K562 (cell line): ENCODE results near the gene NRCAM. TPM values are rescaled to one million over a fixed set of nuclear protein-coding genes. Genes with fewer than 3 reads are reported as not detected.

ENCODE experiments used
- C11orf30 ChIP-seq: fragments of 450-650 bp; IDR thresholded peaks from 2 replicates; pipeline ENCODE4 v1.6.1; 2016; ENCODE audit warnings: low read depth, mild to moderate bottlenecking
- CHD2 ChIP-seq: IDR thresholded peaks from 2 replicates; pipeline ENCODE4 v1.6.1; 2011; ENCODE audit warnings: low read depth, low read length
- HINFP ChIP-seq: fragments of 450-650 bp; conservative IDR thresholded peaks from 2 replicates; pipeline ENCODE4 v1.6.1; 2016; ENCODE audit warnings: missing genetic modification characterization, low read depth, mild to moderate bottlenecking, control low read depth, missing compliant biosample characterization
- MTA3 ChIP-seq: fragments of 450-650 bp; formaldehyde crosslinking; IDR thresholded peaks from 2 replicates; pipeline ENCODE4 v1.6.1; 2017; ENCODE audit warnings: mild to moderate bottlenecking, borderline replicate concordance
- SOX6 ChIP-seq: fragments of 450-650 bp; IDR thresholded peaks from 2 replicates; pipeline ENCODE4 v1.6.1; 2014; ENCODE audit warnings: mild to moderate bottlenecking
- ZBTB9 ChIP-seq: fragments of 450-650 bp; formaldehyde crosslinking; IDR thresholded peaks from 2 replicates; pipeline ENCODE4 v1.4.0; 2020; ENCODE audit warnings: mild to moderate bottlenecking, moderate library complexity
- ZNF121 ChIP-seq: sonication (generic); formaldehyde crosslinking; conservative IDR thresholded peaks from 2 replicates; pipeline ENCODE4 v1.8.0; 2022; ENCODE audit warnings: missing genetic modification reagents
- ZNF24 ChIP-seq: fragments of 450-650 bp; IDR thresholded peaks from 2 replicates; pipeline ENCODE4 v1.6.1; 2016
- polyA plus RNA-seq, 8 experiments: library from polyadenylated mRNA; depleted of rRNA in 4 of 8; stranded (reverse) in 5 of 8; unstranded in 3 of 8; fragments of >200 nt; fragmentation: Nextera tagmentation in 2 of 8; fragmentation: Illumina TruSeq in 1 of 8; extraction: Ambion mirVana in 2 of 8; extraction: Trizol in 1 of 8; gene quantifications; 2 replicates each; pipeline versions ENCODE4 v1.2.1 to v1.2.3, GENCODE V29; 2011 to 2014; ENCODE audit warnings: inconsistent platforms in 1 of 8, missing spikeins in 1 of 8
- total RNA-seq, 7 experiments: library from RNA; depleted of rRNA in 6 of 7; stranded (reverse); fragments of >200 nt in 6 of 7; fragmentation: Illumina TruSeq in 2 of 7; extraction: Trizol in 2 of 7; gene quantifications; 2 replicates each; pipeline versions ENCODE4 v1.2.1 to v1.2.3, GENCODE V29; 2011 to 2021; ENCODE audit warnings: low replicate concordance in 1 of 7
- TF ChIP-seq, protein P1 (sequence below): fragments of 250-450 bp; sonication (Bioruptor Pico); IDR thresholded peaks from 2 replicates; pipeline ENCODE4 v1.5.0; 2021; ENCODE audit warnings: mild to moderate bottlenecking, moderate library complexity
- TF ChIP-seq, protein P2 (sequence below): IDR thresholded peaks from 2 replicates; pipeline ENCODE4 v1.6.1; 2011; ENCODE audit warnings: borderline replicate concordance, low read depth, mild to moderate bottlenecking, moderate library complexity, low read length; ENCODE audit not compliant: insufficient read depth, poor library complexity, severe bottlenecking
- TF ChIP-seq, protein P3 (sequence below), 2 experiments: fragments of 450-650 bp; formaldehyde crosslinking in 1 of 2; IDR thresholded peaks; 2 replicates each; pipeline versions ENCODE4 v1.4.0 to v1.6.1; 2014 to 2020; ENCODE audit warnings: mild to moderate bottlenecking in 2 of 2, borderline replicate concordance in 1 of 2, low read depth in 1 of 2

Gene NRCAM
- total and polyA plus RNA-seq, 9 of the 15 experiments (the other 6 are each of a cell fraction or from before 2014, with no cell fraction given): 0.03 to 0.54 (median 0.12) TPM; not detected in 1

DNA sequence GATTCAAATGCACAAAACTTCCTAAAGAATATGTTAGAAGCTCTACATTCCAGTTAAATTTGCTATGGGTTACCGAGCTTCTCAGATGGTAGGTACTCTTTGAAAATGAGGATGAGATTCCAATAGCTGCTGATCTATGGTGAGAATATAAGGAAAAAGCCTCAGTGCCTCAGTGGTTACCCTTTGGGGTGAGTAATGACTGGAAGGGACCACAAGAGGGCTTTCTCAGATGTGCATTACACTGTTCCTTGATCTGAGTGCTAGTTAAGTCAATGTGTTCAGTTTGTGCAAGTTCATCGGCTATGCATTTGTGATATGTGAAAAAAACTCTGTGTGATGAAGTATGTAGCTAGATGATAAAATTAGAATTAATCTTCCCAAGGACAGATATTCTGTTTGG, 3.5 kb downstream of the NRCAM start (continued):
- TF ChIP-seq, protein P1, sequence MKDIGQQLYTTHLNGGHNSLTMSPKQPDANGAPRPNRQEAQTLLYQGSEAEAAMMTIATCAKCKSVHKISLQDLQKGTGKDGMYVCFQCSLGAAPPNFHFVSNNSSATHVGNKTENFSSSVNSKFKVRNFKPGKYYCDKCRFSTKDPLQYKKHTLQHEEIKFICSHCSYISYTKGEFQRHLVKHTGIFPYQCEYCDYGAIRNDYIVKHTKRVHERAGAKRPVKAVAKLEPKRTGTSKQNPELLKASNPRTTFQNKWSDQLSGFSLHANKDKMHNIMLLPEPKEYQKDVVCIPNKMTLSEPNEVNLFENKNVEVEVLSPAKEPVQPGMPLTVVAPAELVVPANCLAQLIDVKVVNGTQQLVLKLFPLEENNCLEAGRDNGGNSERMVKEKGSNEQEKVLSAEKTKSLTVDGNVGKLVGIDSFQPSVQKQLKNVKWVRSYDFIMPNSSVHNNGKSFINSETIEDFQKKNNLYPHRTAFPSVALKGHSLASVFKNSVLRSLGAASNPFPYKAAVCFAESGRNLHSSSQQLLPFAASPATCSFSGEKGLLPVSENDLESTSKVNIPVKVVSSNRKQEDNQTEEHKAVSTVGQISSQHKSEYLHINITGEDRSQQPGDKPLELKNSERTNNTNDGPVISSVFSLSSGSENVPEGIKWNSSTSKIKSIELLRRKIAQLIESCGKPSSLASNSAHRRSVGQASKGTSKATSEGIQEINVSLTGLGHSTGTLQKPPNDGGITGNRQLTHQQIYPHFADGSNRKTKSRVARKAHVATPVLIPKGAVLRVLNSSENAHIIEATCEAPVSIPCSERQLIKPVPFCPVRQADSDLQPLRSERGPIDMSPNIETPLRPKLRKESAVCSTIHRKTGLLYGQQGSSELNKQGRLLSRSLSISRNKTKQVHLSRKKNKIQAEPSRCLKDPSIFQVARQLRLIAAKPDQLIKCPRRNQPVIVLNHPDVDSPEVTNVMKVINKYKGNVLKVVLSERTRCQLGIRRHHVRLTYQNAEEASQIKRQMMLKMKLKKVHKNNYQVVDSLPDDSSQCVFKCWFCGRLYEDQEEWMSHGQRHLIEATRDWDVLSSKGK: no peak
- TF ChIP-seq ZNF121 (no peak), ZNF24 (peak; percentile 58; the same call in 1 of the 2 replicates), ZBTB9 (no peak), MTA3 (no peak), C11orf30 (no peak), CHD2 (no peak), HINFP (tag) (no peak), SOX6 (no peak)
- TF ChIP-seq, protein P2, sequence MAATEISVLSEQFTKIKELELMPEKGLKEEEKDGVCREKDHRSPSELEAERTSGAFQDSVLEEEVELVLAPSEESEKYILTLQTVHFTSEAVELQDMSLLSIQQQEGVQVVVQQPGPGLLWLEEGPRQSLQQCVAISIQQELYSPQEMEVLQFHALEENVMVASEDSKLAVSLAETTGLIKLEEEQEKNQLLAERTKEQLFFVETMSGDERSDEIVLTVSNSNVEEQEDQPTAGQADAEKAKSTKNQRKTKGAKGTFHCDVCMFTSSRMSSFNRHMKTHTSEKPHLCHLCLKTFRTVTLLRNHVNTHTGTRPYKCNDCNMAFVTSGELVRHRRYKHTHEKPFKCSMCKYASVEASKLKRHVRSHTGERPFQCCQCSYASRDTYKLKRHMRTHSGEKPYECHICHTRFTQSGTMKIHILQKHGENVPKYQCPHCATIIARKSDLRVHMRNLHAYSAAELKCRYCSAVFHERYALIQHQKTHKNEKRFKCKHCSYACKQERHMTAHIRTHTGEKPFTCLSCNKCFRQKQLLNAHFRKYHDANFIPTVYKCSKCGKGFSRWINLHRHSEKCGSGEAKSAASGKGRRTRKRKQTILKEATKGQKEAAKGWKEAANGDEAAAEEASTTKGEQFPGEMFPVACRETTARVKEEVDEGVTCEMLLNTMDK: peak; percentile 59
- TF ChIP-seq, protein P3, sequence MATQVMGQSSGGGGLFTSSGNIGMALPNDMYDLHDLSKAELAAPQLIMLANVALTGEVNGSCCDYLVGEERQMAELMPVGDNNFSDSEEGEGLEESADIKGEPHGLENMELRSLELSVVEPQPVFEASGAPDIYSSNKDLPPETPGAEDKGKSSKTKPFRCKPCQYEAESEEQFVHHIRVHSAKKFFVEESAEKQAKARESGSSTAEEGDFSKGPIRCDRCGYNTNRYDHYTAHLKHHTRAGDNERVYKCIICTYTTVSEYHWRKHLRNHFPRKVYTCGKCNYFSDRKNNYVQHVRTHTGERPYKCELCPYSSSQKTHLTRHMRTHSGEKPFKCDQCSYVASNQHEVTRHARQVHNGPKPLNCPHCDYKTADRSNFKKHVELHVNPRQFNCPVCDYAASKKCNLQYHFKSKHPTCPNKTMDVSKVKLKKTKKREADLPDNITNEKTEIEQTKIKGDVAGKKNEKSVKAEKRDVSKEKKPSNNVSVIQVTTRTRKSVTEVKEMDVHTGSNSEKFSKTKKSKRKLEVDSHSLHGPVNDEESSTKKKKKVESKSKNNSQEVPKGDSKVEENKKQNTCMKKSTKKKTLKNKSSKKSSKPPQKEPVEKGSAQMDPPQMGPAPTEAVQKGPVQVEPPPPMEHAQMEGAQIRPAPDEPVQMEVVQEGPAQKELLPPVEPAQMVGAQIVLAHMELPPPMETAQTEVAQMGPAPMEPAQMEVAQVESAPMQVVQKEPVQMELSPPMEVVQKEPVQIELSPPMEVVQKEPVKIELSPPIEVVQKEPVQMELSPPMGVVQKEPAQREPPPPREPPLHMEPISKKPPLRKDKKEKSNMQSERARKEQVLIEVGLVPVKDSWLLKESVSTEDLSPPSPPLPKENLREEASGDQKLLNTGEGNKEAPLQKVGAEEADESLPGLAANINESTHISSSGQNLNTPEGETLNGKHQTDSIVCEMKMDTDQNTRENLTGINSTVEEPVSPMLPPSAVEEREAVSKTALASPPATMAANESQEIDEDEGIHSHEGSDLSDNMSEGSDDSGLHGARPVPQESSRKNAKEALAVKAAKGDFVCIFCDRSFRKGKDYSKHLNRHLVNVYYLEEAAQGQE (IDR thresholded peaks at IDR 0.05; ENCODE audit: borderline replicate concordance): peak; percentile 48; the same call in 1 of the 2 replicates
- TF ChIP-seq, protein P3 (CRISPR knock-in tag; IDR thresholded peaks at IDR 0.05; ENCODE audit: low read depth): no peak
